Measurements from ENCODE around the gene KCNJ8. TPM values are rescaled to one million over a fixed set of nuclear protein-coding genes. Genes with fewer than 3 reads are reported as not detected.
"Not testable (repeated sequence)": the region's sequence is repeated elsewhere in the genome, so short reads cannot be mapped to it uniquely, and the experiment has no call there.

KCNJ8 gene
- total RNA-seq, 4 donors from 2014 or later, result 1.1 to 6.5 (median 3.1) TPM

GRCh38 chr12:21813125-21813524 lies 38.6 kb upstream of the KCNJ8 start:
- Histone ChIP-seq H3K27me3 (no peaks in the 10 kb centered on the region), H3K4me1 (no peaks in the 10 kb centered on the region), H3K4me3 (no peak overlapping the region), H3K27ac (no peak overlapping the region), H3K36me3 (no peaks in the 10 kb centered on the region), H3K9me3 (no peaks in the 10 kb centered on the region)
- intact Hi-C loops (cut with DNase I), result no loop called here
- no peak for DNase-seq
- TF ChIP-seq POLR2A (IDR thresholded peaks at IDR 0.05) (no peak), CTCF (IDR thresholded peaks at IDR 0.05) (no peak)

DNA sequence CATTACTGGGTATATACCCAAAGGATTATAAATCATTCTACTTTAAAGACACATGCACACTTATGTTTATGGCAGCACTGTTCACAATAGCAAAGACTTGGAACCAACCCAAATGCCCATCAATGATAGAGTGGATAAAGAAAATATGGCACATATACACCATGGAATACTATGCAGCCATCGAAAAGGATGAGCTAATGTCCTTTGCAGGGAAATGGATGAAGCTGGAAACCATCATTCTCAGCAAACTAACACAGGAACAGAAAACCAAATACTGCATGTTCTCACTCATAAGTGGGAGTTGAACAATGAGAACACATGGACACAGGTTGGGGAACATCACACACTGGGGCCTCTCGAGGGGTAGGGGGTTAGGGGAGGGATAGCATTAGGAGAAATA lies 37.8 kb upstream of the KCNJ8 start:
- DNase-seq; H3K4me1 ChIP-seq; H3K4me3 ChIP-seq; H3K9me3 ChIP-seq; H3K36me3 ChIP-seq; intact Hi-C loops (cut with DNase I); H3K27me3 ChIP-seq; H3K27ac ChIP-seq: not testable (repeated sequence)
- 76 to 90% methylated on average over 2 of the region's 2 CpGs for WGBS, 2 donors

GRCh38 chr12:21809100-21809499 lies 34.6 kb upstream of the KCNJ8 start:
- H3K27ac ChIP-seq, result no peak overlapping the region
- H3K27me3 ChIP-seq, result no peaks in the 10 kb centered on the region
- intact Hi-C loops (cut with DNase I), result no loop called here
- no peak for DNase-seq
- H3K4me3 ChIP-seq, result no peak overlapping the region
- TF ChIP-seq CTCF (IDR thresholded peaks at IDR 0.05), result no peak
- TF ChIP-seq POLR2A (IDR thresholded peaks at IDR 0.05), result no peak
- no peaks in the 10 kb centered on the region for H3K36me3 ChIP-seq
- H3K4me1 ChIP-seq, result no peaks in the 10 kb centered on the region
- no peaks in the 10 kb centered on the region for H3K9me3 ChIP-seq

- TF ChIP-seq CTCF (IDR thresholded peaks at IDR 0.05), result no peak
- TF ChIP-seq POLR2A (IDR thresholded peaks at IDR 0.05), result no peak
- Histone ChIP-seq H3K36me3 (no peaks in the 10 kb centered on the region), H3K4me3 (no peak overlapping the region), H3K27me3 (no peaks in the 10 kb centered on the region), H3K27ac (no peak overlapping the region), H3K9me3 (no peaks in the 10 kb centered on the region), H3K4me1 (no peaks in the 10 kb centered on the region)
- intact Hi-C loops (cut with DNase I), result no loop called here
- no peak for DNase-seq
Observed at GRCh38 chr12:21806255-21806654, 31.7 kb upstream of the KCNJ8 start.

DNA sequence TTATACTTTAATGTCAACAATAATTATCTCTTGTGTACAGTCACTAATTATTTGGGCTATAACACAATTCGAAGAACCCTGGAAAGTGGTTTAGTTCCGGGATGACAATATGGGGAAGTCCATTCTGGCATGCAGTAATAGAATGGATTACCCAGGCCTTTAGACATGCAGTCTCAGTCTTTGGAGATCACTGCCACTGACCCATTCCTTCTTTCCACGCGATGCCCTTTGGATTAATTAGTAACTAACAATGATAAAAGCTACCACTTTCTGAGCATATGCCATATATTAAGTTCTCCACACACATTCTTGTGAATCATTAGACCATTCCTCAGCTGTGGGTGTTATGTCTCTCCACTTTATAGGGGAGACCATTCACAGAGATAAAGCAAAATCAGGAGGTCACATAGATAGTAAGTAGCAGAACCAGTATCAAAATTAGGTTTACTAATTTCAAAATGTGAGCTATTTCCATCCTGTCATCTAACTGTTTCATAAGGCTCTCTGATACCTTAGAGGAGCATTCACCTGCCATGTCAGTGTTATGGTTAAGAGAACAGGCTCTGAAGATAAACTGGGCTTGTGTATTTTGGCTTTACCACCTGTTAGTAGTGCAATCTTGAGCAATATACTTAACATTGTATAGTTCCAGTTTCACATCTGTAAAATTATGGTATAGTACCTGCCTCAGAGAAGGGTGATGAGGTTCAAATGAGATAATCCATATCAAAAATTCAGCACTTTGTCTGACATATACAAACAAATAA lies 27.2 kb upstream of the KCNJ8 start:
- intact Hi-C loops (cut with DNase I), result no loop called here
- WGBS, 2 donors, result 71 to 84% methylated on average over 4 of the region's 4 CpGs
- Histone ChIP-seq H3K4me1 (no peaks in the 10 kb centered on the region), H3K36me3 (no peaks in the 10 kb centered on the region), H3K9me3 (no peaks in the 10 kb centered on the region), H3K4me3 (no peak overlapping the region), H3K27me3 (no peaks in the 10 kb centered on the region), H3K27ac (no peak overlapping the region)
- no peak for DNase-seq
- TF ChIP-seq CTCF (IDR thresholded peaks at IDR 0.05) (no peak), POLR2A (IDR thresholded peaks at IDR 0.05) (no peak)

DNA sequence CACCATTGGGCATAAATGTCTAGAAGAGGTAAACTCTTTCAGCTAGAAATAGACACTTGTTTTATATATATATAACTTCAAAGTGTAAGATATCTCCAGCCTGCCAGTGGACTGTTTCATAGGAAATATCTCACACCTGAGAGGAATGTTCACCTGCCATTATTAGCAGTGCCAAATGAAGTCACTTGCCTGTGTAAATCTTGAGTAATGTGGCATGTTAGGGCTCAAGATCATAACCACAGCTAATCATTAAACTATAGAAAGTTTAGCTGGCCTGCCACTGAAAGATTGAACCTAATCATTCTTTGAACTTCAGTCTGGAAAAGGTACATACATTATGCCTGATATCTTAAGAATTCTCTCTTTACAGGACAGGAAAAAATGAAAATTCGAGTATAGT lies 25.5 kb upstream of the KCNJ8 start:
- no peak for TF ChIP-seq CTCF (IDR thresholded peaks at IDR 0.05)
- no peak for TF ChIP-seq POLR2A (IDR thresholded peaks at IDR 0.05)
- no peak for DNase-seq
- Histone ChIP-seq H3K4me1 (no peaks in the 10 kb centered on the region), H3K27ac (no peak overlapping the region), H3K9me3 (no peaks in the 10 kb centered on the region), H3K36me3 (no peaks in the 10 kb centered on the region), H3K27me3 (no peaks in the 10 kb centered on the region), H3K4me3 (no peak overlapping the region)
- 52 to 69% methylated on average over 1 of the region's 1 CpG for WGBS, 2 donors
- intact Hi-C loops (cut with DNase I), result no loop called here

All from esophagus squamous epithelium (tissue), 5 donors.